Nephron progenitor cell (in vitro differentiated cells): ENCODE results near the gene HES2.

Source experiments
- DNase-seq: peaks from one replicate; pipeline ENCODE4 v3.0.0; 2021
- H3K27ac Mint-ChIP-seq: 2 replicates; pipeline ENCODE4 v1.8.0; 2021; ENCODE audit warnings: mild to moderate bottlenecking, moderate library complexity, mixed read lengths
- H3K27me3 Mint-ChIP-seq: 2 replicates; pipeline ENCODE4 v1.8.0; 2021; ENCODE audit warnings: mild to moderate bottlenecking, low read depth, mixed read lengths; ENCODE audit not compliant: poor library complexity
- H3K36me3 Mint-ChIP-seq: 2 replicates; pipeline ENCODE4 v1.8.0; 2021; ENCODE audit warnings: low read depth, mixed read lengths
- H3K4me1 Mint-ChIP-seq: 2 replicates; pipeline ENCODE4 v1.8.0; 2021; ENCODE audit warnings: mixed read lengths
- H3K4me3 Mint-ChIP-seq: 2 replicates; pipeline ENCODE4 v1.8.0; 2021; ENCODE audit warnings: mild to moderate bottlenecking, moderate library complexity, mixed read lengths
- H3K9me3 Mint-ChIP-seq: 2 replicates; pipeline ENCODE4 v1.8.0; 2021; ENCODE audit warnings: mild to moderate bottlenecking, moderate library complexity, mixed read lengths
- TF ChIP-seq, protein P1 (sequence below): fragments of 200-600 bp; sonication (generic); IDR thresholded peaks from 2 replicates; pipeline ENCODE4 v1.5.0; 2021; ENCODE audit warnings: antibody characterized with exemption

The HES2 gene

DNA sequence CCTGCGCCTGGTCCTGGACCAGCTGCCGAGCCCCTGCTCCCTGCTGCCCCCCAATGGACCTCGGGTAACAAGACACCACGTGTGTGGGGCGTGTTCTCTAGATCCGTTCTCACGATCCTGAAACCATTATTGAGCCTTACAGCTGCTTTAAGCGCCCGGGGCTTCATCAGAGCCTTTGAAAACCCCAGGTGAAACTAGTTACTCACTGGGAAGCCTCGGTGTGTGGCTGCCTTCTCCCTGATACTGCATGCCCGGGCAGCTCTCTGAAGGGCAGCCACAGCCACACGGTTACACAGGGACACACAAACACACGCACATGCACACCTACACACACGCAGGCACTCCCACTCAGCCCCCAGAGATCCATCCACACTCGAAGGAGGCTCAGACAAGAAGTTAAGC is 5.3 kb downstream of the HES2 start:
- peaks cover 91% of the 10 kb centered on the region for H3K27me3 Mint-ChIP-seq
- DNase-seq, result no peak
- TF ChIP-seq, protein P1, sequence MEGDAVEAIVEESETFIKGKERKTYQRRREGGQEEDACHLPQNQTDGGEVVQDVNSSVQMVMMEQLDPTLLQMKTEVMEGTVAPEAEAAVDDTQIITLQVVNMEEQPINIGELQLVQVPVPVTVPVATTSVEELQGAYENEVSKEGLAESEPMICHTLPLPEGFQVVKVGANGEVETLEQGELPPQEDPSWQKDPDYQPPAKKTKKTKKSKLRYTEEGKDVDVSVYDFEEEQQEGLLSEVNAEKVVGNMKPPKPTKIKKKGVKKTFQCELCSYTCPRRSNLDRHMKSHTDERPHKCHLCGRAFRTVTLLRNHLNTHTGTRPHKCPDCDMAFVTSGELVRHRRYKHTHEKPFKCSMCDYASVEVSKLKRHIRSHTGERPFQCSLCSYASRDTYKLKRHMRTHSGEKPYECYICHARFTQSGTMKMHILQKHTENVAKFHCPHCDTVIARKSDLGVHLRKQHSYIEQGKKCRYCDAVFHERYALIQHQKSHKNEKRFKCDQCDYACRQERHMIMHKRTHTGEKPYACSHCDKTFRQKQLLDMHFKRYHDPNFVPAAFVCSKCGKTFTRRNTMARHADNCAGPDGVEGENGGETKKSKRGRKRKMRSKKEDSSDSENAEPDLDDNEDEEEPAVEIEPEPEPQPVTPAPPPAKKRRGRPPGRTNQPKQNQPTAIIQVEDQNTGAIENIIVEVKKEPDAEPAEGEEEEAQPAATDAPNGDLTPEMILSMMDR, result peak; percentile 53
- H3K36me3 Mint-ChIP-seq, result no peaks in the 10 kb centered on the region
- H3K9me3 Mint-ChIP-seq, result no peaks in the 10 kb centered on the region
- no peak overlapping the region for H3K27ac Mint-ChIP-seq
- H3K4me3 Mint-ChIP-seq, result peak overlapping the region; percentile 54
- H3K4me1 Mint-ChIP-seq, result peaks cover 42% of the 10 kb centered on the region

DNA sequence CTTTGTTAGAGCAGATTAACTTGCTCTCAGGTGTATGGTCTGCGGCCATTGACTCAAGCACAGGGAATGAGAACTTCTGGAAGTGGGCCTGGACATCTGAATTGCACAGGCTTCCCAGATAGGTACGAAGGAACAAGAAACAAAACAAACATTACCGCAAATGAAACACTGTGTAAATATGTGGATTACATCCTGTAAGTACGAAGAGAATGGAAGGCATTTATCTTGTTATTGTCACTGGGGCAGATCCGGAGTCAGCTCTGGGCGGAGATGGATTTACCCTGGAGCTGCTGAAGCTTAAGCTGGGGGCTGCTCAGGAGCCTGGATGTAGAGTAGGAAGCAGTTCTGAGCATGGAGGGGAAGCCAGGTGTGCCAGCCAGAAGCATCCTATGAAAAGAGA is 6.8 kb downstream of the HES2 start:
- Mint-ChIP-seq H3K9me3 (no peaks in the 10 kb centered on the region), H3K36me3 (no peaks in the 10 kb centered on the region), H3K27me3 (peaks cover 82% of the 10 kb centered on the region), H3K4me1 (peaks cover 42% of the 10 kb centered on the region), H3K27ac (no peak overlapping the region), H3K4me3 (peak overlapping the region; percentile 24)
- no peak for DNase-seq
- TF ChIP-seq, protein P1, result no peak

DNA sequence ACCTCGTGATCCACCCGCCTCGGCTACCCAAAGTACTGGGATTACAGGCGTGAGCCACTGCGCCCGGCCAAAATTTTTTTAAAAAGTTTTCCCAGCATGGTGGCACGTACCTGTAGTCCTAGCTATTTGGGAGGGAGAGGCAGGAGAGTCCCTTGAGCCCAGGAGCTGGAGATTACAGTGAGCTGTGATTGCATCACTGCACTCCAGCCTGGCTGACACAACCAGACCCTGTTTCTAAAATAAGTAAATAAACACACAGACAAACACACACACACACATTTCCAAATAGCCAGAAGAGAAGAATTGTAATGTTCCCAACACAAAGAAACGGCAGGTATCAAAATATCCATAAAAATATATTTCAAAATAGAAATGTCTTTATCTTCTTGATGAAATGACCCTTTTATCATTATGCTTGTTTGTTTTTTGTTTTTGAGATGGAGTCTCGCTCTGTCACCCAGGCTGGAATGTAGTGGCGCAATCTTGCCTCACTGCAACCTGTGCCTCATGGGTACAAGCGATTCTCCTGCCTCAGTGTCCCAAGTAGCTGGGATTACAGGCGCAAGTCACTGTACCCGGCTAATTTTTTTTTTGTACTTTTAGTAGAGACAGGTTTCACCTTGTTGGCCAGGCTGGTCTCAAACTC is 9.3 kb downstream of the HES2 start:
- H3K27me3 Mint-ChIP-seq, result peaks cover 78% of the 10 kb centered on the region
- no peaks in the 10 kb centered on the region for H3K9me3 Mint-ChIP-seq
- TF ChIP-seq, protein P1, result no peak
- DNase-seq, result no peak
- H3K36me3 Mint-ChIP-seq, result no peaks in the 10 kb centered on the region
- no peak overlapping the region for H3K27ac Mint-ChIP-seq
- H3K4me1 Mint-ChIP-seq, result peaks cover 28% of the 10 kb centered on the region
- H3K4me3 Mint-ChIP-seq, result no peak overlapping the region

DNA sequence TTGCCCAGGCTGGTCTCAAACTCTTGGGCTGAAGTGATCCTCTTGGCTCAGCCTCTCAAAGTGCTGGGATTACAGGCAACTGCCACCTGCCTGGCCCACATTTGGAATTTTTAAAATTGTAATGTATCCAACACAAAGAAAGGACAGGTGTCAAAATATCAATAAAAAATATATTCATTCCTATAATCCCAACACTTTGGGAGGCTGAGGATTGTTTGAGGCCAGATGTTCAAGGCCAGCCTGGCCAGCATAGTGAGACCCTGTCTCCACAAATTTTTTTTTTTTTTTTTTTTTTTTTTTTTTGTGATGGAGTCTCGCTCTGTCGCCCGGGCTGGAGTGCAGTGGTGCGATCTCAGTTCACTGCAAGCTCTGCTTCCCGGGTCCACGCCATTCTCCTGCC is 10.0 kb downstream of the HES2 start:
- Mint-ChIP-seq H3K4me3 (no peak overlapping the region), H3K36me3 (no peaks in the 10 kb centered on the region), H3K9me3 (no peaks in the 10 kb centered on the region), H3K27me3 (peaks cover 78% of the 10 kb centered on the region), H3K27ac (no peak overlapping the region), H3K4me1 (peaks cover 22% of the 10 kb centered on the region)
- DNase-seq, result no peak
- TF ChIP-seq, protein P1, result no peak

DNA sequence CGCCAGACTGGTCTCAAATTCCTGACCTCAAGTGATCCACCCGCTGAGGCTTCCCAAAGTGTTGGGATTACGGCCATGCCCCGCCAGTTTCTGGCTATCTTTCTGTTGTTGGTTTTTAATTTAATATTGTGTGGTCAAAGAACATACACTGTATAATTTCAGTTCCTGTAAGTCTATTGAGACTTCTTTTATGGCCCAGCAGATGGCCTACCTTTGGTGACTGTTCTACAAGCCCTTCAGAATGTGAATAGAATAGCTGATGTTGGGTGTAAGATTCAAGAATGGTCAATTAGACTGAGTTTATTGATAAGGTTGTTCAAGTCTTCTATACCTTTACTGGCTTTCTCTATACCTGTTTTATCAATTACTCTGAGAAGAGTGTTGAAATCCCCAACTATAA is 10.7 kb downstream of the HES2 start:
- no peak for DNase-seq
- H3K4me1 Mint-ChIP-seq, result peaks cover 15% of the 10 kb centered on the region
- peaks cover 78% of the 10 kb centered on the region for H3K27me3 Mint-ChIP-seq
- TF ChIP-seq, protein P1, result no peak
- no peaks in the 10 kb centered on the region for H3K36me3 Mint-ChIP-seq
- H3K9me3 Mint-ChIP-seq, result no peaks in the 10 kb centered on the region
- H3K27ac Mint-ChIP-seq, result no peak overlapping the region
- no peak overlapping the region for H3K4me3 Mint-ChIP-seq

DNA sequence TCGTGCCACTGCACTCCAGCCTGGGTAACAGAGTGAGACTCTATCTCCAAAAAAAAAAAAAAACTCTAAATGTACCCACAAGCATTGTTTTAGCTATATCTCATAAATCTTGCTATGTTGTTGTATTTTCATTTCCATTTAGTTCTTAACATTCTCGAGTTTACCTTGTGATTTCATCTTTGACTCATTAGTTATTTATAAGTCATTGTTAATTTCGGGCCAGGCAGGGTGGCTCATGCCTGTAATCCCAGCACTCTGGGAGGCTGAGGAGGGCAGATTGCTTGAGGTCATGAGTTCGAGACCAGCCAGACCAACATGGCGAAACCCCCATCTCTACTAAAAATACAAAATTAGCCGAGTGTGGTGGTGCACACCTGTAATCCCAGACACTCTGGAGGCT is 11.7 kb downstream of the HES2 start:
- no peaks in the 10 kb centered on the region for H3K36me3 Mint-ChIP-seq
- no peak overlapping the region for H3K4me3 Mint-ChIP-seq
- TF ChIP-seq, protein P1, result no peak
- peaks cover 14% of the 10 kb centered on the region for H3K4me1 Mint-ChIP-seq
- no peaks in the 10 kb centered on the region for H3K9me3 Mint-ChIP-seq
- H3K27me3 Mint-ChIP-seq, result peaks cover 73% of the 10 kb centered on the region
- DNase-seq, result no peak
- H3K27ac Mint-ChIP-seq, result no peak overlapping the region
